IMR-90 (cell line): ENCODE measurements around the gene ARMC3. TPM values are rescaled to one million over a fixed set of nuclear protein-coding genes. Genes with fewer than 3 reads are reported as not detected.

Experiments used
- ATAC-seq: fragments of 200-7000 bp; cut with Tn5 transposase; 2 replicates; pipeline ENCODE4 v1.9.1; 2020; ENCODE audit warnings: low read depth, mild to moderate bottlenecking, moderate library complexity
- BruUV-seq: library from RNA; stranded (reverse); fragments of 400-500 nt; replicated peaks from 2 replicates; lab custom pipeline; 2021; lab: Mats Ljungman, UMichigan
- CTCF ChIA-PET: fragments of 300-600 bp; formaldehyde crosslinking; extraction: SDS; loops from one replicate; lab custom pipeline; 2021; ENCODE audit warnings: antibody characterized with exemption; lab: Yijun Ruan, JAX
- POLR2A ChIA-PET: fragments of 300-600 bp; sonication (Branson Sonifier 250); formaldehyde crosslinking; loops from one replicate; lab custom pipeline; 2022; ENCODE audit warnings: antibody characterized with exemption; ENCODE audit not compliant: unreplicated experiment; lab: Charles Lee
- DNase-seq: peaks from one replicate; pipeline ENCODE4 v3.0.0; 2013
- H2AFZ ChIP-seq: replicated peaks from 2 replicates; pipeline ENCODE3; 2013; ENCODE audit warnings: low read length, mild to moderate bottlenecking; ENCODE audit not compliant: poor library complexity
- H2AK5ac ChIP-seq: 2 replicates; pipeline ENCODE4 v1.6.1; 2013; ENCODE audit warnings: low read depth, low read length, inconsistent platforms
- H2AK9ac ChIP-seq: replicated peaks from 2 replicates; pipeline ENCODE3; 2013; ENCODE audit warnings: mild to moderate bottlenecking, low read depth, low read length, moderate library complexity; ENCODE audit not compliant: poor library complexity
- H2BK120ac ChIP-seq: 2 replicates; pipeline ENCODE4 v1.6.1; 2013; ENCODE audit warnings: low read depth, low read length, inconsistent platforms
- H2BK15ac ChIP-seq: 3 replicates; pipeline ENCODE4 v1.6.1; 2013; ENCODE audit warnings: low read depth, low read length, inconsistent platforms
- H2BK20ac ChIP-seq: 2 replicates; pipeline ENCODE4 v1.6.1; 2013; ENCODE audit warnings: low read depth, mild to moderate bottlenecking, inconsistent platforms, low read length, moderate library complexity
- H2BK5ac ChIP-seq: 2 replicates; pipeline ENCODE4 v1.6.1; 2013; ENCODE audit warnings: mild to moderate bottlenecking, low read depth, low read length, inconsistent platforms; ENCODE audit not compliant: poor library complexity, severe bottlenecking
- H3K14ac ChIP-seq: replicated peaks from 2 replicates; pipeline ENCODE4 v1.6.1; 2013; ENCODE audit warnings: low read depth, low read length, inconsistent platforms
- H3K18ac ChIP-seq: 2 replicates; pipeline ENCODE4 v1.6.1; 2013; ENCODE audit warnings: low read depth, low read length, control low read depth
- H3K23ac ChIP-seq: 2 replicates; pipeline ENCODE4 v1.6.1; 2013; ENCODE audit warnings: low read depth, low read length, inconsistent platforms
- H3K27ac ChIP-seq: 2 replicates; pipeline ENCODE4 v1.5.1; 2013; ENCODE audit warnings: mild to moderate bottlenecking, control low read depth, low read length; ENCODE audit not compliant: insufficient read depth
- H3K27me3 ChIP-seq: 2 replicates; pipeline ENCODE4 v1.6.1; 2013; ENCODE audit warnings: low read length; ENCODE audit not compliant: control insufficient read depth, insufficient read depth
- H3K36me3 ChIP-seq: 2 replicates; pipeline ENCODE4 v1.6.1; 2013; ENCODE audit warnings: low read length, mixed read lengths; ENCODE audit not compliant: control insufficient read depth, insufficient read depth
- H3K4ac ChIP-seq: 2 replicates; pipeline ENCODE4 v1.6.1; 2013; ENCODE audit warnings: low read depth, low read length, inconsistent platforms
- H3K4me1 ChIP-seq: 2 replicates; pipeline ENCODE4 v1.6.1; 2013; ENCODE audit warnings: low read length, mixed read lengths; ENCODE audit not compliant: control insufficient read depth, insufficient read depth
- H3K4me2 ChIP-seq: 2 replicates; pipeline ENCODE4 v1.6.1; 2013; ENCODE audit warnings: low read depth, mild to moderate bottlenecking, control low read depth, low read length, moderate library complexity
- H3K4me3 ChIP-seq: 2 replicates; pipeline ENCODE4 v1.5.1; 2013; ENCODE audit warnings: low read depth, mild to moderate bottlenecking, control low read depth, low read length, moderate library complexity; ENCODE audit not compliant: insufficient read depth
- H3K56ac ChIP-seq: 2 replicates; pipeline ENCODE4 v1.6.1; 2013; ENCODE audit warnings: low read length, inconsistent platforms; ENCODE audit not compliant: insufficient read depth; ENCODE audit errors: extremely low read depth
- H3K79me1 ChIP-seq, 2 experiments: 2 replicates each; pipeline ENCODE4 v1.6.1; 2013; ENCODE audit warnings: low read length in 2 of 2, inconsistent platforms in 1 of 2, low read depth in 1 of 2
- H3K9ac ChIP-seq: 2 replicates; pipeline ENCODE4 v1.6.1; 2013; ENCODE audit warnings: low read depth, low read length, control low read depth
- H3K9me1 ChIP-seq: 2 replicates; pipeline ENCODE4 v1.6.1; 2013; ENCODE audit warnings: low read length, inconsistent platforms; ENCODE audit not compliant: insufficient read depth
- H3K9me3 ChIP-seq: 2 replicates; pipeline ENCODE4 v1.6.1; 2013; ENCODE audit warnings: low read length; ENCODE audit not compliant: control insufficient read depth, insufficient read depth
- H4K20me1 ChIP-seq: 2 replicates; pipeline ENCODE4 v1.6.1; 2013; ENCODE audit warnings: low read length, inconsistent platforms; ENCODE audit not compliant: insufficient read depth
- H4K5ac ChIP-seq: 2 replicates; pipeline ENCODE4 v1.6.1; 2013; ENCODE audit warnings: mild to moderate bottlenecking, low read depth, low read length, control low read depth
- H4K8ac ChIP-seq, 2 experiments: 2 replicates each; pipeline ENCODE4 v1.6.1; 2013; ENCODE audit warnings: low read depth in 2 of 2, low read length in 2 of 2, control low read depth in 1 of 2, inconsistent platforms in 1 of 2
- H4K91ac ChIP-seq: 2 replicates; pipeline ENCODE4 v1.6.1; 2013; ENCODE audit warnings: low read depth, low read length, inconsistent platforms; ENCODE audit not compliant: insufficient read depth
- BHLHE40 ChIP-seq: fragments of 150-350 bp; IDR thresholded peaks from 2 replicates; pipeline ENCODE4 v1.6.1; 2016; ENCODE audit warnings: mild to moderate bottlenecking, low read depth, low read length
- CEBPB ChIP-seq: IDR thresholded peaks from 2 replicates; pipeline ENCODE4 v1.6.1; 2012; ENCODE audit warnings: low read depth, low read length, improper control_type of control experiment
- CHD1 ChIP-seq: IDR thresholded peaks from 2 replicates; pipeline ENCODE4 v1.6.1; 2012; ENCODE audit warnings: low read depth, low read length, improper control_type of control experiment
- ELK1 ChIP-seq: fragments of 150-350 bp; IDR thresholded peaks from 2 replicates; pipeline ENCODE4 v1.6.1; 2016; ENCODE audit warnings: low read depth, mild to moderate bottlenecking, low read length, moderate library complexity, borderline replicate concordance
- FOS ChIP-seq: fragments of 150-350 bp; IDR thresholded peaks from 2 replicates; pipeline ENCODE4 v1.6.1; 2016; ENCODE audit warnings: low read depth, low read length
- MAZ ChIP-seq: IDR thresholded peaks from 2 replicates; pipeline ENCODE4 v1.6.1; 2012; ENCODE audit warnings: low read depth, mild to moderate bottlenecking, low read length, improper control_type of control experiment, moderate library complexity, borderline replicate concordance
- MXI1 ChIP-seq: IDR thresholded peaks from 2 replicates; pipeline ENCODE4 v1.6.1; 2012; ENCODE audit warnings: low read depth, mild to moderate bottlenecking, low read length, moderate library complexity, borderline replicate concordance
- NFE2L2 ChIP-seq: fragments of 150-350 bp; IDR thresholded peaks from 2 replicates; pipeline ENCODE4 v1.6.1; 2016; ENCODE audit warnings: low read depth, mild to moderate bottlenecking, low read length
- POLR2A ChIP-seq: IDR thresholded peaks from 2 replicates; pipeline ENCODE4 v1.6.1; 2012; ENCODE audit warnings: mild to moderate bottlenecking, low read depth, low read length
- RAD21 ChIP-seq: IDR thresholded peaks from 2 replicates; pipeline ENCODE4 v1.6.1; 2012; ENCODE audit warnings: low read length, improper control_type of control experiment
- RCOR1 ChIP-seq: IDR thresholded peaks from 2 replicates; pipeline ENCODE4 v1.6.1; 2012; ENCODE audit warnings: mild to moderate bottlenecking, low read length, improper control_type of control experiment; ENCODE audit not compliant: insufficient replicate concordance
- RFX5 ChIP-seq: IDR thresholded peaks from 2 replicates; pipeline ENCODE4 v1.8.0; 2012; ENCODE audit warnings: low read depth, mild to moderate bottlenecking, low read length, moderate library complexity
- SMC3 ChIP-seq: fragments of 150-350 bp; IDR thresholded peaks from 2 replicates; pipeline ENCODE4 v1.6.1; 2016; ENCODE audit warnings: low read depth, mild to moderate bottlenecking, antibody characterized with exemption, low read length, moderate library complexity
- WGBS, 2 experiments: methylation state at CpG; one replicate each; pipeline versions ENCODE4 v1.1.5 to v1.1.7; 2013; ENCODE audit warnings: missing lambda C conversion rate in 2 of 2; ENCODE audit not compliant: insufficient read length in 1 of 2; ENCODE audit errors: extremely low coverage in 2 of 2; 5-methylcytosine and 5-hydroxymethylcytosine counted together
- dilution Hi-C: fragments of 300-500 bp; cut with HindIII; formaldehyde crosslinking; loops from one replicate; pipeline ENCODE4 v1.14.3; 2018; ENCODE audit warnings: low sequenced_read_pairs; ENCODE audit not compliant: unreplicated experiment
- in situ Hi-C: fragments of 300-500 bp; cut with MboI; formaldehyde crosslinking; loops from 3 replicates; pipeline ENCODE4 v1.14.3; 2019; ENCODE audit warnings: low sequenced_read_pairs, inconsistent platforms, mixed read lengths
- intact Hi-C: fragments of 100-400 bp; cut with micrococcal nuclease; formaldehyde crosslinking; loops from 2 replicates; pipeline ENCODE4 v1.10.0; 2022
- polyA plus RNA-seq, 3 experiments: library from polyadenylated mRNA; depleted of rRNA; stranded (reverse); fragments of >200 nt; gene quantifications; 2 replicates each; pipeline ENCODE4 v1.2.3, GENCODE V29; 2012; ENCODE audit warnings: low replicate concordance in 1 of 3
- total RNA-seq: library from RNA; depleted of rRNA; stranded (reverse); fragments of >200 nt; gene quantifications from 2 replicates; pipeline ENCODE4 v1.2.3, GENCODE V29; 2012
- TF ChIP-seq, protein P1 (sequence below): conservative IDR thresholded peaks from 2 replicates; pipeline ENCODE4 v1.5.1; 2012; ENCODE audit warnings: mild to moderate bottlenecking, low read depth, low read length, improper control_type of control experiment
- TF ChIP-seq, protein P2 (sequence below): fragments of 150-350 bp; IDR thresholded peaks from 2 replicates; pipeline ENCODE4 v1.6.1; 2017; ENCODE audit warnings: mild to moderate bottlenecking, antibody characterized with exemption, low read length, low read depth

The ARMC3 gene
- total and polyA plus RNA-seq, 2 of the 4 experiments (the other 2 are of a cell fraction): not detected

DNA sequence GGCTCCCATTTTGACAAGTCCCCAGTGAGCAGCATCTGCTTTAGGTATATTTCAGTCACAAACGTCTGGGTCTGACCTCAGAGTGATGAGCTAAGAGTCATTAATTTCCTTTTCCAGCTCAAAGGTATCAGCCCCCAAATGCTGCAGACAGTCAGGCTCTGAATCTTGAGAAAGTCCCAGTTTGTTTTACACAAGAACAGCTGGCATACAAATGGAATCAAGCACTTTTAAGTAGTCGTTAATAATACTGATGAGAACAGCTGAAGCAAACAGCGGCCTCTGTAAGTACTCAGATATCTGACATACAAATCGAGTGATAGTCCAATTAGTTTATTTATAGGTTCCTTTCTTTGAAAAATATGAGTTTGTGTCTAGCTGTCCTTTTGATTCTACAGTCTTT is 118.2 kb downstream of the ARMC3 start:
- Histone ChIP-seq H3K9me1 (no peaks in the 10 kb centered on the region), H4K20me1 (no peaks in the 10 kb centered on the region), H4K8ac (no peak overlapping the region), H3K27ac (no peak overlapping the region), H3K79me1 (no peaks in the 10 kb centered on the region), H2AK9ac (no peak overlapping the region), H3K4ac (no peak overlapping the region), H3K36me3 (no peaks in the 10 kb centered on the region), H3K14ac (no peak overlapping the region), H3K4me2 (no peak overlapping the region), H4K91ac (no peak overlapping the region), H3K4me3 (no peak overlapping the region), H3K23ac (no peak overlapping the region), H2BK120ac (no peak overlapping the region), H2AK5ac (no peak overlapping the region), H2BK5ac (no peak overlapping the region), H3K18ac (no peak overlapping the region), H3K27me3 (peaks cover 2% of the 10 kb centered on the region; the same call in 1 of the 2 replicates), H3K9ac (no peak overlapping the region), H2BK20ac (no peak overlapping the region), H3K4me1 (no peaks in the 10 kb centered on the region), H2BK15ac (no peak overlapping the region), H2AFZ (no peak overlapping the region), H4K5ac (no peak overlapping the region), H3K56ac (no peak overlapping the region), H3K9me3 (no peaks in the 10 kb centered on the region)
- no CpG with 5 or more reads among the region's 4 CpGs for WGBS, 2 experiments
- no peak for DNase-seq
- intact Hi-C loops (no loop called here), dilution Hi-C loops (no loop called here), in situ Hi-C loops (no loop called here)
- CTCF ChIA-PET: no interaction called here
- POLR2A ChIA-PET: no interaction called here
- no peak for TF ChIP-seq RCOR1
- TF ChIP-seq, protein P1, sequence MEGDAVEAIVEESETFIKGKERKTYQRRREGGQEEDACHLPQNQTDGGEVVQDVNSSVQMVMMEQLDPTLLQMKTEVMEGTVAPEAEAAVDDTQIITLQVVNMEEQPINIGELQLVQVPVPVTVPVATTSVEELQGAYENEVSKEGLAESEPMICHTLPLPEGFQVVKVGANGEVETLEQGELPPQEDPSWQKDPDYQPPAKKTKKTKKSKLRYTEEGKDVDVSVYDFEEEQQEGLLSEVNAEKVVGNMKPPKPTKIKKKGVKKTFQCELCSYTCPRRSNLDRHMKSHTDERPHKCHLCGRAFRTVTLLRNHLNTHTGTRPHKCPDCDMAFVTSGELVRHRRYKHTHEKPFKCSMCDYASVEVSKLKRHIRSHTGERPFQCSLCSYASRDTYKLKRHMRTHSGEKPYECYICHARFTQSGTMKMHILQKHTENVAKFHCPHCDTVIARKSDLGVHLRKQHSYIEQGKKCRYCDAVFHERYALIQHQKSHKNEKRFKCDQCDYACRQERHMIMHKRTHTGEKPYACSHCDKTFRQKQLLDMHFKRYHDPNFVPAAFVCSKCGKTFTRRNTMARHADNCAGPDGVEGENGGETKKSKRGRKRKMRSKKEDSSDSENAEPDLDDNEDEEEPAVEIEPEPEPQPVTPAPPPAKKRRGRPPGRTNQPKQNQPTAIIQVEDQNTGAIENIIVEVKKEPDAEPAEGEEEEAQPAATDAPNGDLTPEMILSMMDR: no peak
- TF ChIP-seq POLR2A: no peak
- no peak for TF ChIP-seq ELK1
- TF ChIP-seq MAZ: no peak
- TF ChIP-seq MXI1: no peak
- no peak for TF ChIP-seq FOS
- no peak for TF ChIP-seq CHD1
- no peak for TF ChIP-seq SMC3
- no peak for TF ChIP-seq RAD21
- TF ChIP-seq, protein P2, sequence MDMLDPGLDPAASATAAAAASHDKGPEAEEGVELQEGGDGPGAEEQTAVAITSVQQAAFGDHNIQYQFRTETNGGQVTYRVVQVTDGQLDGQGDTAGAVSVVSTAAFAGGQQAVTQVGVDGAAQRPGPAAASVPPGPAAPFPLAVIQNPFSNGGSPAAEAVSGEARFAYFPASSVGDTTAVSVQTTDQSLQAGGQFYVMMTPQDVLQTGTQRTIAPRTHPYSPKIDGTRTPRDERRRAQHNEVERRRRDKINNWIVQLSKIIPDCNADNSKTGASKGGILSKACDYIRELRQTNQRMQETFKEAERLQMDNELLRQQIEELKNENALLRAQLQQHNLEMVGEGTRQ: no peak
- TF ChIP-seq RFX5: no peak
- TF ChIP-seq NFE2L2: no peak
- TF ChIP-seq CEBPB: no peak
- TF ChIP-seq BHLHE40: no peak
- ATAC-seq: no peak
- BruUV-seq: no TSS peak
